Measurements from ENCODE around the gene STRIP1.

- TF ChIP-seq, protein P1, sequence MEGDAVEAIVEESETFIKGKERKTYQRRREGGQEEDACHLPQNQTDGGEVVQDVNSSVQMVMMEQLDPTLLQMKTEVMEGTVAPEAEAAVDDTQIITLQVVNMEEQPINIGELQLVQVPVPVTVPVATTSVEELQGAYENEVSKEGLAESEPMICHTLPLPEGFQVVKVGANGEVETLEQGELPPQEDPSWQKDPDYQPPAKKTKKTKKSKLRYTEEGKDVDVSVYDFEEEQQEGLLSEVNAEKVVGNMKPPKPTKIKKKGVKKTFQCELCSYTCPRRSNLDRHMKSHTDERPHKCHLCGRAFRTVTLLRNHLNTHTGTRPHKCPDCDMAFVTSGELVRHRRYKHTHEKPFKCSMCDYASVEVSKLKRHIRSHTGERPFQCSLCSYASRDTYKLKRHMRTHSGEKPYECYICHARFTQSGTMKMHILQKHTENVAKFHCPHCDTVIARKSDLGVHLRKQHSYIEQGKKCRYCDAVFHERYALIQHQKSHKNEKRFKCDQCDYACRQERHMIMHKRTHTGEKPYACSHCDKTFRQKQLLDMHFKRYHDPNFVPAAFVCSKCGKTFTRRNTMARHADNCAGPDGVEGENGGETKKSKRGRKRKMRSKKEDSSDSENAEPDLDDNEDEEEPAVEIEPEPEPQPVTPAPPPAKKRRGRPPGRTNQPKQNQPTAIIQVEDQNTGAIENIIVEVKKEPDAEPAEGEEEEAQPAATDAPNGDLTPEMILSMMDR (IDR thresholded peaks at IDR 0.05; ENCODE audit: low read depth, low read length, missing input control) = no peak
- TF ChIP-seq SP1 (IDR thresholded peaks at IDR 0.05) = no peak
- TF ChIP-seq, protein P2, sequence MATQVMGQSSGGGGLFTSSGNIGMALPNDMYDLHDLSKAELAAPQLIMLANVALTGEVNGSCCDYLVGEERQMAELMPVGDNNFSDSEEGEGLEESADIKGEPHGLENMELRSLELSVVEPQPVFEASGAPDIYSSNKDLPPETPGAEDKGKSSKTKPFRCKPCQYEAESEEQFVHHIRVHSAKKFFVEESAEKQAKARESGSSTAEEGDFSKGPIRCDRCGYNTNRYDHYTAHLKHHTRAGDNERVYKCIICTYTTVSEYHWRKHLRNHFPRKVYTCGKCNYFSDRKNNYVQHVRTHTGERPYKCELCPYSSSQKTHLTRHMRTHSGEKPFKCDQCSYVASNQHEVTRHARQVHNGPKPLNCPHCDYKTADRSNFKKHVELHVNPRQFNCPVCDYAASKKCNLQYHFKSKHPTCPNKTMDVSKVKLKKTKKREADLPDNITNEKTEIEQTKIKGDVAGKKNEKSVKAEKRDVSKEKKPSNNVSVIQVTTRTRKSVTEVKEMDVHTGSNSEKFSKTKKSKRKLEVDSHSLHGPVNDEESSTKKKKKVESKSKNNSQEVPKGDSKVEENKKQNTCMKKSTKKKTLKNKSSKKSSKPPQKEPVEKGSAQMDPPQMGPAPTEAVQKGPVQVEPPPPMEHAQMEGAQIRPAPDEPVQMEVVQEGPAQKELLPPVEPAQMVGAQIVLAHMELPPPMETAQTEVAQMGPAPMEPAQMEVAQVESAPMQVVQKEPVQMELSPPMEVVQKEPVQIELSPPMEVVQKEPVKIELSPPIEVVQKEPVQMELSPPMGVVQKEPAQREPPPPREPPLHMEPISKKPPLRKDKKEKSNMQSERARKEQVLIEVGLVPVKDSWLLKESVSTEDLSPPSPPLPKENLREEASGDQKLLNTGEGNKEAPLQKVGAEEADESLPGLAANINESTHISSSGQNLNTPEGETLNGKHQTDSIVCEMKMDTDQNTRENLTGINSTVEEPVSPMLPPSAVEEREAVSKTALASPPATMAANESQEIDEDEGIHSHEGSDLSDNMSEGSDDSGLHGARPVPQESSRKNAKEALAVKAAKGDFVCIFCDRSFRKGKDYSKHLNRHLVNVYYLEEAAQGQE (IDR thresholded peaks at IDR 0.05) = no peak
- TF ChIP-seq TAF1 (conservative IDR thresholded peaks at IDR 0.05) = no peak
- TF ChIP-seq YY1 (IDR thresholded peaks at IDR 0.05) = no peak
- TF ChIP-seq JUND (IDR thresholded peaks at IDR 0.05) = no peak
- TF ChIP-seq ATF3 (IDR thresholded peaks at IDR 0.05) = no peak
- TF ChIP-seq GABPA (IDR thresholded peaks at IDR 0.05 in 1 of 2, conservative IDR thresholded peaks at IDR 0.05 in 1 of 2) = no peak
- TF ChIP-seq ZBTB33 (IDR thresholded peaks at IDR 0.05) = no peak
- TF ChIP-seq, protein P3, sequence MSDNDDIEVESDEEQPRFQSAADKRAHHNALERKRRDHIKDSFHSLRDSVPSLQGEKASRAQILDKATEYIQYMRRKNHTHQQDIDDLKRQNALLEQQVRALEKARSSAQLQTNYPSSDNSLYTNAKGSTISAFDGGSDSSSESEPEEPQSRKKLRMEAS (IDR thresholded peaks at IDR 0.05) = no peak
- TF ChIP-seq EGR1 (IDR thresholded peaks at IDR 0.05; ENCODE audit: low read depth in 2 of 2) = no peak
Observed at GRCh38 chr1:110100335-110100734, 65.9 kb downstream of the STRIP1 start.
